Keratinocyte (primary cell): ENCODE data around the gene PKD2. TPM values are rescaled to one million over a fixed set of nuclear protein-coding genes. Genes with fewer than 3 reads are reported as not detected.
A peak's percentile ranks its signal among the peaks of the same experiment; 100 is the strongest.

Experiments used
- DNase-seq: peaks from one replicate; pipeline ENCODE4 v3.0.0-alpha.2; 2011; ENCODE audit warnings: low read depth, missing footprints, low spot score
- FAIRE-seq: peaks from 2 replicates; lab custom pipeline; 2011; peaks lifted over from hg19 to GRCh38; lab: Jason Lieb, UNC
- H2AFZ ChIP-seq: 2 replicates; pipeline ENCODE4 v1.6.0; 2012; ENCODE audit warnings: low read length, control low read depth, inconsistent platforms; ENCODE audit not compliant: control insufficient read depth
- H3K27ac ChIP-seq: 2 replicates; pipeline ENCODE4 v1.5.1; 2011; ENCODE audit warnings: low read length; ENCODE audit not compliant: control insufficient read depth, insufficient read depth
- H3K27me3 ChIP-seq: 3 replicates; pipeline ENCODE4 v1.6.0; 2011; ENCODE audit warnings: low read length; ENCODE audit not compliant: control insufficient read depth, insufficient read depth; ENCODE audit errors: extremely low read depth
- H3K36me3 ChIP-seq, 2 experiments: 2 replicates in 1 of 2; 3 replicates in 1 of 2; pipeline ENCODE4 v1.5.1; 2011; ENCODE audit warnings: low read length in 2 of 2, mild to moderate bottlenecking in 1 of 2; ENCODE audit not compliant: control insufficient read depth in 2 of 2, insufficient read depth in 2 of 2; ENCODE audit errors: extremely low read depth in 1 of 2
- H3K4me1 ChIP-seq: 3 replicates; pipeline ENCODE4 v1.5.1; 2011; ENCODE audit warnings: low read length; ENCODE audit not compliant: control insufficient read depth, insufficient read depth; ENCODE audit errors: extremely low read depth
- H3K4me2 ChIP-seq: 3 replicates; pipeline ENCODE4 v1.6.0; 2011; ENCODE audit warnings: low read depth, low read length; ENCODE audit not compliant: control insufficient read depth, insufficient read depth; ENCODE audit errors: extremely low read depth
- H3K4me3 ChIP-seq, 3 experiments: fragments of 200-600 bp in 1 of 3; sonication (generic) in 1 of 3; 2 replicates in 2 of 3; 3 replicates in 1 of 3; pipeline ENCODE4 v1.5.1; 2011 to 2016; ENCODE audit warnings: low read length in 3 of 3, mild to moderate bottlenecking in 3 of 3, control low read depth in 2 of 3, inconsistent platforms in 1 of 3, low read depth in 1 of 3, mixed read lengths in 1 of 3, mixed run types in 1 of 3, moderate library complexity in 1 of 3; ENCODE audit not compliant: control insufficient read depth in 2 of 3, insufficient read depth in 2 of 3; ENCODE audit errors: extremely low read depth in 1 of 3
- H3K79me2 ChIP-seq: 2 replicates; pipeline ENCODE4 v1.6.0; 2012; ENCODE audit warnings: low read length; ENCODE audit not compliant: control insufficient read depth, insufficient read depth
- H3K9ac ChIP-seq: 3 replicates; pipeline ENCODE4 v1.6.0; 2011; ENCODE audit warnings: low read length; ENCODE audit not compliant: control insufficient read depth, insufficient read depth; ENCODE audit errors: extremely low read depth
- H3K9me1 ChIP-seq: 3 replicates; pipeline ENCODE4 v1.6.0; 2011; ENCODE audit warnings: low read length; ENCODE audit not compliant: control insufficient read depth, insufficient read depth; ENCODE audit errors: extremely low read depth
- H3K9me3 ChIP-seq: 2 replicates; pipeline ENCODE4 v1.5.1; 2012; ENCODE audit warnings: low read depth, low read length; ENCODE audit not compliant: control insufficient read depth
- H4K20me1 ChIP-seq: 3 replicates; pipeline ENCODE4 v1.6.0; 2011; ENCODE audit warnings: low read length; ENCODE audit not compliant: control insufficient read depth, insufficient read depth; ENCODE audit errors: extremely low read depth
- EZH2 ChIP-seq: IDR thresholded peaks from one replicate; pipeline ENCODE4 v1.6.1; 2012; ENCODE audit warnings: inconsistent platforms, mild to moderate bottlenecking, low read length, moderate library complexity
- dilution Hi-C: fragments of 300-500 bp; cut with MboI; formaldehyde crosslinking; loops from one replicate; pipeline ENCODE4 v1.7.0; 2020; ENCODE audit warnings: low sequenced_read_pairs; ENCODE audit not compliant: extremely low pct_ligation_motif_present
- polyA plus RNA-seq, 5 experiments: library from polyadenylated mRNA; depleted of rRNA in 3 of 5; stranded (reverse) in 3 of 5; stranded (forward) in 1 of 5; unstranded in 1 of 5; fragments of >200 nt; gene quantifications; 1 replicate in 1 of 5; 2 replicates in 3 of 5; 3 replicates in 1 of 5; pipeline versions ENCODE4 v1.2.1 to v1.2.3, GENCODE V29; 2011 to 2012; ENCODE audit warnings: missing spikeins in 2 of 5, low read depth in 1 of 5, low replicate concordance in 1 of 5
- TF ChIP-seq, protein P1 (sequence below), 3 experiments: IDR thresholded peaks in 1 of 3; conservative IDR thresholded peaks in 1 of 3; optimal IDR thresholded peaks in 1 of 3; 2 replicates in 2 of 3; 3 replicates in 1 of 3; pipeline versions ENCODE3 to v1.5.1; 2011; ENCODE audit warnings: low read length in 3 of 3, mild to moderate bottlenecking in 3 of 3, moderate library complexity in 2 of 3, control low read depth in 1 of 3, inconsistent platforms in 1 of 3; ENCODE audit not compliant: insufficient read depth in 2 of 3; ENCODE audit errors: extremely low read depth in 1 of 3

Gene PKD2
- polyA plus RNA-seq, 1 donor (not counting 4 experiments of a cell fraction or from before 2014, with no cell fraction given) = 21.5 TPM

DNA sequence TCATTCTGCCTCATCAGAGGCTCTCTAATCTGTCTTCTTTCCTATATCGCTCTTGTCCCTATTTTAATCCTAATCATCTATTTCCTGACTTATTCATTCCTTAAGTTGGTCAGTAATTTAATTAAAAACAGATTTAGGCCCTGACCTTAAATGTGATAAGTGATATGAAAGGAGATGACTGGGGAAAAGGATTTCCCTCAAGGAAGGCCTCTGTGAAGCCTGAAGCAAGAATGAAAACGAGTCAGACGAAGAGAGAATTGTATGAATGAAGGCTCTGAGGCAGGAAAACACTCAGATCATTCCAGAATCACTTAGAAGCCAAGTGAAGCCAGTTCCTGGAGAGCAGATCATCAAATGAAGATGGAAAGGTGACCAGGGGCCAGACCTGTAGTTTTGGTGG lies 22.1 kb downstream of the PKD2 start:
- no peak overlapping the region for H3K9ac ChIP-seq
- H3K27me3 ChIP-seq = no peaks in the 10 kb centered on the region
- TF ChIP-seq EZH2 = no peak
- H4K20me1 ChIP-seq = no peaks in the 10 kb centered on the region
- H2AFZ ChIP-seq = no peak overlapping the region
- peaks cover 9% of the 10 kb centered on the region for H3K4me1 ChIP-seq
- no peaks in the 10 kb centered on the region for H3K9me1 ChIP-seq
- H3K79me2 ChIP-seq = no peaks in the 10 kb centered on the region
- H3K9me3 ChIP-seq = peaks cover 9% of the 10 kb centered on the region
- H3K4me3 ChIP-seq = no peak overlapping the region
- DNase-seq = no peak
- H3K36me3 ChIP-seq = peaks cover 0 to 6% of the 10 kb centered on the region in 2 experiments
- peak overlapping the region; percentile 19 for H3K27ac ChIP-seq
- peak; percentile 52 for FAIRE-seq
- dilution Hi-C loops = no loop called here
- H3K4me2 ChIP-seq = no peak overlapping the region

- no peaks in the 10 kb centered on the region for H4K20me1 ChIP-seq
- no peaks in the 10 kb centered on the region for H3K27me3 ChIP-seq
- DNase-seq (no peak), FAIRE-seq (no peak)
- H3K27ac ChIP-seq = no peak overlapping the region
- no peaks in the 10 kb centered on the region for H3K9me1 ChIP-seq
- no peak overlapping the region for H2AFZ ChIP-seq
- dilution Hi-C loops = no loop called here
- H3K36me3 ChIP-seq = peaks cover 0 to 10% of the 10 kb centered on the region in 2 experiments
- H3K9me3 ChIP-seq = peaks cover 7% of the 10 kb centered on the region
- no peaks in the 10 kb centered on the region for H3K79me2 ChIP-seq
- H3K9ac ChIP-seq = no peak overlapping the region
- peaks cover 9% of the 10 kb centered on the region for H3K4me1 ChIP-seq
- no peak overlapping the region for H3K4me2 ChIP-seq
- no peak for TF ChIP-seq EZH2
- TF ChIP-seq, protein P1, sequence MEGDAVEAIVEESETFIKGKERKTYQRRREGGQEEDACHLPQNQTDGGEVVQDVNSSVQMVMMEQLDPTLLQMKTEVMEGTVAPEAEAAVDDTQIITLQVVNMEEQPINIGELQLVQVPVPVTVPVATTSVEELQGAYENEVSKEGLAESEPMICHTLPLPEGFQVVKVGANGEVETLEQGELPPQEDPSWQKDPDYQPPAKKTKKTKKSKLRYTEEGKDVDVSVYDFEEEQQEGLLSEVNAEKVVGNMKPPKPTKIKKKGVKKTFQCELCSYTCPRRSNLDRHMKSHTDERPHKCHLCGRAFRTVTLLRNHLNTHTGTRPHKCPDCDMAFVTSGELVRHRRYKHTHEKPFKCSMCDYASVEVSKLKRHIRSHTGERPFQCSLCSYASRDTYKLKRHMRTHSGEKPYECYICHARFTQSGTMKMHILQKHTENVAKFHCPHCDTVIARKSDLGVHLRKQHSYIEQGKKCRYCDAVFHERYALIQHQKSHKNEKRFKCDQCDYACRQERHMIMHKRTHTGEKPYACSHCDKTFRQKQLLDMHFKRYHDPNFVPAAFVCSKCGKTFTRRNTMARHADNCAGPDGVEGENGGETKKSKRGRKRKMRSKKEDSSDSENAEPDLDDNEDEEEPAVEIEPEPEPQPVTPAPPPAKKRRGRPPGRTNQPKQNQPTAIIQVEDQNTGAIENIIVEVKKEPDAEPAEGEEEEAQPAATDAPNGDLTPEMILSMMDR (optimal IDR thresholded peaks at IDR 0.05 in 1 of 3, IDR thresholded peaks at IDR 0.05 in 1 of 3, conservative IDR thresholded peaks at IDR 0.05 in 1 of 3; ENCODE audit: extremely low read depth in 1 of 3, insufficient read depth in 2 of 3, low read length in 3 of 3) = no peak
- no peak overlapping the region for H3K4me3 ChIP-seq
Observed at GRCh38 chr4:88030565-88031310, 23.3 kb downstream of the PKD2 start.
